ENCODE measurements around the gene CDH23.

DNA sequence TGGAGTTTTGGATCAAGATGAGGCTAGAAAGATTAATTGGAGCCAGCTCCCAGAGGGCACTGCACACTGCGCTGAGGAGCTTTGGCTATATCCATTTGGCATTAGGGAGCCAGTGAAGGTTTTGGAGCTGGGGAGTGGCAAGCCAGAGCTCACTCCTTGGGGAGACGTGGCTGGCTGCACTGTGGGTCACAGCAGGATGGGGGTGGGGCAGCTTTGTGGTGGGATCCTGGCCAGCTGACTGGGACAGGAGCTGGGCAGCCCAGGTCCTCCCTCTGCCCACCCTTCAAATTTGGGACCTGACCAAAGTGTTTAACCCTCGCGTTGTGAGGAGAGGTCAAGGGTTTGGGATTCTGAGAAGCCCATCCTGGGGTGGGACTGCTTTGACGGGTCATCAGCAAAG is 317.9 kb downstream of the CDH23 start:
- TF ChIP-seq GABPA (IDR thresholded peaks at IDR 0.05; ENCODE audit: borderline replicate concordance, insufficient read depth, low read length) (no peak), RAD21 (IDR thresholded peaks at IDR 0.05 in 1 of 2, conservative IDR thresholded peaks at IDR 0.05 in 1 of 2; ENCODE audit: low read depth in 2 of 2, low read length in 2 of 2) (no peak), RFX5 (IDR thresholded peaks at IDR 0.05; ENCODE audit: borderline replicate concordance, low read depth, low read length) (no peak), CHD7 (IDR thresholded peaks at IDR 0.05; ENCODE audit: insufficient replicate concordance, low read length) (no peak)
- TF ChIP-seq, protein P1, sequence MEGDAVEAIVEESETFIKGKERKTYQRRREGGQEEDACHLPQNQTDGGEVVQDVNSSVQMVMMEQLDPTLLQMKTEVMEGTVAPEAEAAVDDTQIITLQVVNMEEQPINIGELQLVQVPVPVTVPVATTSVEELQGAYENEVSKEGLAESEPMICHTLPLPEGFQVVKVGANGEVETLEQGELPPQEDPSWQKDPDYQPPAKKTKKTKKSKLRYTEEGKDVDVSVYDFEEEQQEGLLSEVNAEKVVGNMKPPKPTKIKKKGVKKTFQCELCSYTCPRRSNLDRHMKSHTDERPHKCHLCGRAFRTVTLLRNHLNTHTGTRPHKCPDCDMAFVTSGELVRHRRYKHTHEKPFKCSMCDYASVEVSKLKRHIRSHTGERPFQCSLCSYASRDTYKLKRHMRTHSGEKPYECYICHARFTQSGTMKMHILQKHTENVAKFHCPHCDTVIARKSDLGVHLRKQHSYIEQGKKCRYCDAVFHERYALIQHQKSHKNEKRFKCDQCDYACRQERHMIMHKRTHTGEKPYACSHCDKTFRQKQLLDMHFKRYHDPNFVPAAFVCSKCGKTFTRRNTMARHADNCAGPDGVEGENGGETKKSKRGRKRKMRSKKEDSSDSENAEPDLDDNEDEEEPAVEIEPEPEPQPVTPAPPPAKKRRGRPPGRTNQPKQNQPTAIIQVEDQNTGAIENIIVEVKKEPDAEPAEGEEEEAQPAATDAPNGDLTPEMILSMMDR (IDR thresholded peaks at IDR 0.05; ENCODE audit: control extremely low read depth in 1 of 3, insufficient read depth in 1 of 3, low read depth in 1 of 3, low read length in 3 of 3) = no peak
